Fibroblast of lung (primary cell): ENCODE data around the gene INO80C.

Experiments used
- CTCF ChIP-seq, 2 donors: IDR thresholded peaks in 1 of 2; conservative IDR thresholded peaks in 1 of 2; 1 replicate in 1 of 2; 2 replicates in 1 of 2; pipeline ENCODE4 v1.5.1; 2011 to 2012; ENCODE audit warnings: low read length in 2 of 2, control low read depth in 1 of 2, inconsistent platforms in 1 of 2, low read depth in 1 of 2, mild to moderate bottlenecking in 1 of 2
- EZH2 ChIP-seq: IDR thresholded peaks from 2 replicates; pipeline ENCODE4 v1.5.1; 2012; ENCODE audit warnings: low read length, control low read depth, mild to moderate bottlenecking; ENCODE audit errors: missing control alignments

DNA sequence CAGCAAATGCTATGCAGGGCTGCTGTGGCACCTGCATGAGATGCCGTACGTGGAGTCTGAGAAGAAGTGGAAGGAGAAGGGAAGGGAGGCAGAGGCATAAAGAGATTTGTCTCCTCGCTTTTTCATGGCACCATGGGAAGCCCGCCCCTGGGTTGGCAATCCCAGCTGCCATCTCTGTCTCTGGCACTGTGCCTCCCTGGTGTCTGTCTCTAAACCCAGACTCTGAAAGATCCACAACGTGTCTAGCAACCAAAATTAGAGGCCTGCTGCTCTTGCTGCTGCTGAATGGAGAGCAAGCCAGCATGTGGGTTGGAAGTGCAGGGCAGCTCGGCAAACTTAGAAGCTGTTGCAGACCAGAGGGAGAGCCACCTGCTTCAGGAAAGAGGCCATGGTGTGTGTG, 53.1 kb downstream of the INO80C start:
- TF ChIP-seq CTCF (conservative IDR thresholded peaks at IDR 0.05 in 1 of 2, IDR thresholded peaks at IDR 0.05 in 1 of 2; ENCODE audit: low read depth in 1 of 2, low read length in 2 of 2) (no peak), EZH2 (no peak)
